SW480 (cell line): ENCODE results near the gene TMEM187.

Source experiments
- DNase-seq: peaks from one replicate; pipeline ENCODE4 v3.0.0-alpha.2; 2016; ENCODE audit warnings: low spot score

The TMEM187 gene

DNA sequence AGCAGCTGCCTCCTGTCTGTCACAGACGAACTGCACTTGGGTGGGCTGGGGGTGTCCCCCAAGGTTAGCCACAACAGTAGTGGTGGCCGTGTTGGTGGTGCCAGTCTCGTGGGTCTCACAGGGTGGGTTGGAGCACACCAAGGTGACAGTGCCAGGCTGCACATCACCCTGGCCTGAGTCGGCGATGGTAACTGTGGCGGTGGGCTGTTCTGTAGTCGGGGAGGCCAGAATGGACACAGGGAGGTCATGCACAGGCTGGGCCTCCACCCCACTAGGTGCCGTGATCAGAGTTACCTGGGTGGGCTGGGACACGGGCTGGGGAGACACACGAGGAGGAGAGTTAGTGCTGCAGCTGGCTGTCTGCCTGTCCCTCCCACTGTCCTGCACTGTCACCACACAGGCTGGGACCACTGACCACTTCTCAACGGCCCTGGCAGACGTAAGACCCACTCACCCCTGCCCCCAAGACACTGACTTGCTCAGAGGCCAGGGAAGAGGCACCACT, 17.3 kb upstream of the TMEM187 start:
- no peak for DNase-seq

DNA sequence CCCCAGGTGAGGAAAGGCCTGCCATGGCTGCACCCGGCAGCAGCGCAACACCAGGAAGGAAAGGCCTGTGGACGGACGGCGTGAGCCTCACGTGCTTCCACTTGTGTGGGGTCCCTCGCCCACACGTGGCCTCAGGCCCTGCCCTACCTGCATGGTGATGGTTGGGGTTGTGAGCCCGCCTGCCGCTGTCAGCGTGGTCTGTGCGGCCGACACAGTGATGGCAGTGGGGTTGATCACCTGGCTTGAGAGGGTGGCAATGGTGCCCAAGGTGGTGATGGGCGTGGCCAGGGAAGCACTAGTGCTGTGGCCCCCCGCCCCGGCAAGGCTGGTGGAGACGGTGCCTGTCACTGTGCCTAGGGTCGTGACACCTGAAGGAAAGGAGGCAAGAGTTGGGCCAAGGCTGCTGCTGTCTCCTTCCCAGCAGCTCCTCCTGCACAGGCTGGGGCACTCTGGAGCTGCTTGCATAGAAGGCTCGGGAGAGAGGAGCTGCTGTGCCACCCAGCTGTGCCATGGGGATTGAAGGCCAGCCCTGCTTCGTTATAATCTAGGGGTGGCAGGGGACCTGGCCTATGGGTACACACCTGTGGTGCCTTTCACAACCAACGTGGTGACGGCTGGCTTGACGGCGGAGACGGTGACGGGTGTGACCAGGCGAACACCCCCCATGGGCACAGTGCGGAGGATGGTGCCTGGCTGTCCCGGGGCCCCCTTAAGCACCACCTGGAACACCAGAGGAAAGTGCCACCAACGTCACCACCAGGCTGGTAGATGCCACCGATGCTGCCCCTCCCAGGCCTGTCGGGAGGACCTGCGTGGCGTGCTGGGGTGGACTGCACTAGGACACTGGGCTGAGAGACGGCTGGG, 16.3 kb upstream of the TMEM187 start:
- DNase-seq, result no peak

DNA sequence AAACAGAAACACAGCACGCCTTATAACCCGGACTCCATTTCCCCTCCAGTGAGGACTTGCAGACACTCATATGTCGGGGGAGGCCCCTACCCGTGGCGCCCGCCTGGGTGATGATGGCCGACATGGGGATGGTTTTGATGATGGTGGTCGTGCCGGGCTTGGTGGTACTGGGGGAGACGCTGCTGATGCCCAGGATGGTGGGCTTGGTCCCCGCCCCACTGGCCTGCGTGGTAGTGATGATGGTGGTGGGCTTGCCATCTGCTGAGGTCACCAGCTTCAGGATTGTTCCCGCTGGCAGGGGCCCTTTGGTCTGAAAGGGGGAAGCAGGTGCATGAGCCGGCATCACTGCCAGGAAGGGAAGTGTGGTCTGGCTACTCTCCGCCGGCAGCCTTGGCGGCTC, 15.3 kb upstream of the TMEM187 start:
- DNase-seq, result no peak

DNA sequence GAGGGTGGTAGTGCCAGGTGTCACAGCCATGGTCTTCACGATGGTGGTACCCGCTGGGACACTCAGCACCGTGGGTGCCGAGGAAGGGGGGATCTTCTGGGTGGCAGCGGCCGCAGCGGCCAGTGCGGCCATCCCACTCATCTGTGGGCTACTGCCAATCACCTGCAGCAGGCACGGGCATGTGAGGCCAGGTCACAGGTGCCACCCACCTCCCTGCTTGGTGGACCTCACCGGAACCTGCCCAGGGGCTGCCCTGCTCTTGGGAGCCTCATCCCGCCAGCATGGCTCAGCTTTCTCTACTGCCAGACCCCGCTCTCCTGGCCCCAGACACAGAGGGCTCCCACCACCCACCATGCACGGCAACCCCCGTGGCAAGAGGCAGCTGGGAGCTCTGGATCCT, 13.9 kb upstream of the TMEM187 start:
- DNase-seq, result no peak

GRCh38 chrX:153959649-153960048, 12.9 kb upstream of the TMEM187 start:
- no peak for DNase-seq

GRCh38 chrX:153960077-153960476, 12.5 kb upstream of the TMEM187 start:
- DNase-seq, result no peak

DNA sequence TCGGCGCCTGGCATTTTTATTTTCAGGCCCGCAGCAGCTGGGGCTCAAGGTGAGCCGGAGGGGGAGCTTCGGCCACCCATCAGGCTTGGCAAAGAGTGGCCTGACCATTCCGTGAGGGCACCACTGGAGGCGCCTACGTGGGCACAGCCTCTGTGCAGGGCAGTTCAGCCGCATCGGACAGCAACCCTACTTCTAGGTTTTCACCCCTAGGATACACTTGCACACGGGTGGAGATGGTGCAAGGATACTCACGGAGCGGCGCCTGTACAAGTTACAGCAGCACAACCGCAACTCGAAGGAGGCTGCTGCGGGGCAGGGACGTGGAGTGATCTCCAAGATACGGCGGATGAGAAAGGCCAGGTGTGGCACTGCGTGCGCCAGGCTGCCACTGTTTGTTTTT, 11.8 kb upstream of the TMEM187 start:
- DNase-seq, result no peak

DNA sequence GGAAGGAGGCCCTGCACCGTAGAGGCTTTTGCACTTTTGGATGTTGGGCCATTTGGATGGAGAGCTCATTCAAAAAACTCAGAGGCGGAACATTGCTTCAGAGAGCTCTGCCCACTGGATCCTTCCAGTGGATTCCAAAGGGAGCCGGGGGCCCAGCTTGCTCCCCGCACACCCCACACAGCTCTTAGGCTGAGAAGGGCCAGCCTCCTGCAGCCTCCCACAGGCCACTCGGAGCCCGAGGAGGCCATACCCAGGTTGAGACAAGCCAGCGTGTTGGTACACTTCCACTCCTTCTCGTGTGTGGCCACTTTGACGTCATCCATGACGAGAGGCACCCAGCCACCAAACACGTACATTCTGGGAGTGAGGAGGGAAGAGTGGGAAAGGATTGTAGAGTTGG, 11.3 kb upstream of the TMEM187 start:
- DNase-seq, result no peak

GRCh38 chrX:153963546-153963945, 9.0 kb upstream of the TMEM187 start:
- no peak for DNase-seq

GRCh38 chrX:153964105-153964504, 8.4 kb upstream of the TMEM187 start:
- DNase-seq, result no peak

DNA sequence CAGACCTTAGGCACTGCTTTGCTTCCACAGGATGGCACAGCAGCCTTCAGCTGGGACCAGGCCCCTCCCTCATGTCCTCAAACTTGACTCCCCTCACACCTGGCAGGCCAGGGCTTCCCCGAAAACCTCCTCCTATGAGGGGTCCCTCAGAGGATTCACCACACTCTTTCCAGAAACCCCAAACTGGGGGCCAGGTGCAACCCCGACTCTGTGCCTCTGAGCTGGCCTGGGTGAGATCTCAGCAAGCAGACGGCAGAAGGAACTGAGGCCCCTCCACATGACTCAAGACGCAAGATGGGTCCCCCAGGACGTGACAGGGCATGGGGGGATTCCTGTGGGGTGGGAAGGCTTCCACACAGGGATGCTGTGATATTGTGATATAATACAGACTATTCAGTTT, 7.1 kb upstream of the TMEM187 start:
- DNase-seq, result no peak

DNA sequence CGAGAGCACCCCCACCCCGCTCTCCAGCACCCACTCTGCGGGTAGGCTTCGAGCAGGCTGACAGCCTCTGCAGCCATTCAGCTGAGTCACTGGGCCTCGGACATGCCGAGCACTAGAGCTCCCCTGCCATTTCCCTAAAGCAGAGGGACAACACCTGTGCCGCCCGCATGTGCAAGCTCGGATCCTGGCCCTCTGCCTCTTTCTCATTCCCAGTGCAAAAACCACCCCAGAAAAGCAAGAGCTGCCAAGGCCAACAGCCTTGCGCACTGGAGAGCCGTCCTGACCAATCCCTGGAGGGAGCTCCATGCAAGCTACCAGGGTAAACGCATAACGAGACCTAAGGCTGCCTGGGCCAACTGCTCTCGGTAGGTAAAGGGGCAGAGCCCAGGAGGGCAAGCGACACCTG, 6.3 kb upstream of the TMEM187 start:
- no peak for DNase-seq

- DNase-seq, result no peak
Observed at GRCh38 chrX:153966841-153967535, 5.6 kb upstream of the TMEM187 start.

DNA sequence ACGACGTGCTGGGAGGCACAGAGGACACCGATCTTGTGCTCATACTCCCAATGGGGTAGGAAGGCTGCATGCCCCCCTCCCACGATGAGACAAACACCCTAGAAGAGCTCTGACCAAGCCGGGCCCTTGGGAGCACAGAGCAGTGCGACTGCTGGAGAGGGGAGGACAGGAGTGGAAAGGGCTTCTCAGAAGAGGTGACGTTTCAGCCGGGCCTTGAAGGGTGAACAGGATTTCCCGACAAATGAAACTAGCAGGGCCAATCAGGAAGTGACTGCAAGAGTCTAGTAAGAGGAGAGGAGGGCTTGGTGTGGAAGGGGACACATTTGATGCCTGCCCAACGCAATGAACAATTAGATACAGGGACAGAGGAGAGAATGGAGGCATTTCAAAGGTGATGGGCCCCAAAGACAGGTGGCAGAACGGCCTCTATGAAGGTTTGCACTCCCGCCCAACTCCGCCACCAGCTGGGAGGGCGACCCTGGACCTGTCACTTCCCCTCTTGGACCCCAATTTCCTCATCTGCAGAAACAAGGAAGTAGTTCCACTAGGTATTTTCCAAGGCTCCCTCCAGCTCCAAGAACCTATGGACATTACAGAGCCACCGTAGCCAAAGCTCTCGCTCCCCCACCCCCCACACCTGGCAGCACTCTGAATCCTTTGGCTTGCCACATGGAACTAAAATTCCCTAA, 4.9 kb upstream of the TMEM187 start:
- no peak for DNase-seq

- no peak for DNase-seq
Observed at GRCh38 chrX:153968255-153968654, 4.3 kb upstream of the TMEM187 start.

GRCh38 chrX:153968754-153969124, 3.8 kb upstream of the TMEM187 start:
- no peak for DNase-seq

DNA sequence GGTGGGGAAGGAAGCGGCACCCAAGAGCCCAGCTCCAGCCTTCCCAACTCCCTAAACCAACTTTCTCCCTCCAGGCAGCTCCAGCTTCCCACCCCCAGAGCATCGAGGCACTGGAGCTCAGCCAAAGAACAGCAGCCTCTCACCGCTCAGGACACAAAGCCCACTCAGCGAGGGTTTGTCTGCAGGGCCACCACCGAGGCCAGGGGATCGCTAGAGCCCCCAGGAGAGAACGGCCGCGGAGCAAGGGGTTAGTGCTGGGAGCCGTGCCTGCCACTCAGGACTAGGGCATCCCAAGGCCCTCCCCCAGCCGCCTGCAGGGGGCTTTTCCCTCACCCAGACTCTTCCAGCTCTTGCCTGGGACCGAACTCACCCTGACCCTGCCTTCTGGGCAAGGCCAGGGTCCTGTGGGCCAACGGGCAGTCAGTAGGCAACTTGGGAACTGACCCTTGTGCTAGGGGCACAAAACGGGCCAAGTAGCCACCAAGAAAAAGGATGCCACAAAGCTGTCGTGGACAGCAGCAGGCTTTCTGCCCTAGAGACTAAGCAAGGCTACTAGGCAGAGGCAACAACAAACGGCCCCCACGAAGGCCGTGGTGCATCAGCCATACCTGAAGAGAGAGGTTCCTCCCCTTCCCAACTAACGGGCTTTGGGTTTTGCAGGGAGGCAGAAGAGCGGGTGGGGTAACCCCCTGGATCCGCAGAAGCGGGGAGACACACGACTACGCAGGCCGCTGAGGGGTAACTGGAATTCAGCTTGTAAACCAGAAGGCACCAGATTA, 3.2 kb upstream of the TMEM187 start:
- DNase-seq, result no peak

DNA sequence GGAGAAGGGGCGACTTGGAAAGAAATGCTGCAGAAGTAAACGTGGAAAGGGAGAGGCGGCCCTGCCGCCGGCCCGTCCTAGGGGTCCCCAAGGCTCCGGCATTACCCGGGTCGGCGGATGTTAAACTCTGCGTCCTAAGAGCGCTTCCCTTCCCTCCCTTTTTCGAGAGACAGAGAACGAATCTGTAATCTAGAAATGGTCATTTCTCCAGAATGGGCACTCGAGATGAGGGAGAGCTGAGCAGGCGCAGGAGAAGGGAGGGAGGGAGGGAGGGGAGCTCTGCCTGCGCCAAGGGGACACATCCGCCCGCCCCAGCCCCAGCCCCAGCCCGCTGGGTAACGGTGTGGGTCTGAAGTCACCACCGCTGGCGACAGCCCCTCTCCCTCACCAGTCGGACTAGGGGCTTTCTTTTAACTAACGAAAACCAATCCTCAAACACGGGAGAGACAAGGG, 2.6 kb upstream of the TMEM187 start:
- DNase-seq, result no peak

DNA sequence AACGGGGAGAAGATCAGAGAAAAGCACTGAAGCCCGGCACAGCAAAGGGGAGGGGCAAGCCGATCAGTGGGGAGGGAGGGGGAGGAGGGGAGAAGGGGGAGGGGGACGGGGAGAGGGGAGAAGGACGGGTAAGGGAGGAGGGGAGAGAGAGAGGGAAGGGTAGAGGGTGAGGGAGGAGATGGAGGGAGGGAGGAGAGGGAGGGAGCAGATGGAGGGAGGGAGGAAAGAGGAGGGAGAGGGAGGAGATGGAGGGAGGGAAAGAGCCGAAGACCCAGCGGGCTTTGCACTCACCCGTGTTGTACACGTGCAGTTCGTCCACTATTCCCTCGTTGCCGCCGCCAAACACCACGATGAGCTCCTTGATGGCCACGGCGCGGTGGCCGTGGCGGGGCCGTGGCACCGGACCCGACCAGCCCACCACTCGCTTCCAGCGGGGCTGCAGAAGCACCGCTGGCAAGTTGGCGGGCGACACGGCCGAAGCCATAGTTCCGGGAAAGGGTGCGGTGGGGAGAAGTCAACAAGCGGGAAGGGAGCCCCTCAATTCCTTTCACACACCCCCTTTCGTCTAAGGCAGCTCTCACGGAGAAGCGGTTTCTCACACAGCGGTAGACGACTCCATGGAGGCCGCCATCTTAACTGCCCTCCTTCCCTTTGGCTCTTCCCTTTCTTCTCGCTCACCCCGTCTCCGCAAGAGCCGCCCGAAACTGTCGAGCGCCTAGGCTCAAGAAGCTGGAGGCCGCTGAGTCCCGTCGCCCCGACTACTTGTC, 2.0 kb upstream of the TMEM187 start:
- peak; percentile 32 for DNase-seq

DNA sequence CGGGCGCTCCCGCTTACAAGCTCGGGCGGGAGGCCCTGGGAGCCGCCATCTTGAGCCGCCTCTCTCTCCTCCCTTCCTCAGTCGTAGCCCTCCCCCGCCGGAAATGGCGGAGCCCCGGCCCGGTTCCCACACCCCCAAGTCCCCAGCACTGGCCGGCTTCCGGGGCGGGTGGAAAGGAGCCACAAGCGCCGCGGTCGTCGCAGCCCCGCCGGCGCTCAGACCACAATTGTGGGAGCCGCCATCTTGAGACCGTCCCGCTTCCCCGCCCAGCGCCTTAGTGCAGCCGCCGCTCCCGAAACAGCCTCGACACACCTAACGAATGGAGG, 1.5 kb upstream of the TMEM187 start:
- peak; percentile 82 for DNase-seq
